Endothelial cell of umbilical vein (primary cell): ENCODE measurements around the gene SERPINB3. TPM values are rescaled to one million over a fixed set of nuclear protein-coding genes. Genes with fewer than 3 reads are reported as not detected.

ENCODE experiments used
- BruUV-seq: library from RNA; stranded (reverse); fragments of 400-500 nt; replicated peaks from 2 replicates; lab custom pipeline; 2021; lab: Mats Ljungman, UMichigan
- CTCF ChIA-PET: fragments of 300-600, 350-600 bp; sonication (Branson Sonifier 250); formaldehyde crosslinking; loops from one replicate; lab custom pipeline; 2021; ENCODE audit warnings: antibody characterized with exemption, inconsistent platforms; lab: Charles Lee
- POLR2A ChIA-PET: fragments of 300-600, 350-600 bp; sonication (Branson Sonifier 250); formaldehyde crosslinking; loops from one replicate; lab custom pipeline; 2021; ENCODE audit warnings: antibody characterized with exemption, inconsistent platforms; lab: Charles Lee
- DNase-seq: peaks from one replicate; pipeline ENCODE4 v3.0.0-alpha.2; 2011; ENCODE audit warnings: low read depth, low spot score
- FAIRE-seq: peaks from 2 replicates; lab custom pipeline; 2011; peaks lifted over from hg19 to GRCh38; lab: Jason Lieb, UNC
- H2AFZ ChIP-seq: 2 replicates; pipeline ENCODE4 v1.6.0; 2012; ENCODE audit warnings: low read depth, low read length, control low read depth, inconsistent platforms
- H3K27ac ChIP-seq: 2 replicates; pipeline ENCODE4 v1.5.1; 2011; ENCODE audit warnings: low read depth, mild to moderate bottlenecking, control low read depth, low read length, moderate library complexity; ENCODE audit not compliant: insufficient read depth
- H3K27me3 ChIP-seq, 2 experiments: 2 replicates each; pipeline versions ENCODE4 v1.6.0 to v1.6.1; 2011; ENCODE audit warnings: low read length in 2 of 2, mixed read lengths in 1 of 2; ENCODE audit not compliant: control insufficient read depth in 2 of 2, insufficient read depth in 2 of 2
- H3K36me3 ChIP-seq, 2 experiments: 2 replicates in 1 of 2; 3 replicates in 1 of 2; pipeline ENCODE4 v1.5.1; 2011; ENCODE audit warnings: low read length in 2 of 2, mild to moderate bottlenecking in 1 of 2, moderate library complexity in 1 of 2; ENCODE audit not compliant: control insufficient read depth in 2 of 2, insufficient read depth in 2 of 2; ENCODE audit errors: extremely low read depth in 1 of 2
- H3K4me1 ChIP-seq: 3 replicates; pipeline ENCODE4 v1.5.1; 2011; ENCODE audit warnings: mild to moderate bottlenecking, low read length; ENCODE audit not compliant: control insufficient read depth, insufficient read depth; ENCODE audit errors: extremely low read depth
- H3K4me2 ChIP-seq: 2 replicates; pipeline ENCODE4 v1.6.1; 2011; ENCODE audit warnings: low read length, control low read depth, mixed read lengths; ENCODE audit not compliant: insufficient read depth
- H3K4me3 ChIP-seq, 3 experiments: fragments of 200-600 bp in 1 of 3; sonication (generic), shearing (Covaris generic) in 1 of 3; replicated peaks in 1 of 3; 2 replicates each; pipeline ENCODE4 v1.5.1; 2011 to 2016; ENCODE audit warnings: control low read depth in 3 of 3, low read length in 3 of 3, mild to moderate bottlenecking in 2 of 3, inconsistent platforms in 1 of 3, low read depth in 1 of 3, moderate library complexity in 1 of 3; ENCODE audit not compliant: insufficient read depth in 1 of 3
- H3K79me2 ChIP-seq: 2 replicates; pipeline ENCODE4 v1.6.0; 2012; ENCODE audit warnings: low read length, inconsistent platforms; ENCODE audit not compliant: control insufficient read depth, insufficient read depth
- H3K9ac ChIP-seq: replicated peaks from 2 replicates; pipeline ENCODE3; 2011; ENCODE audit warnings: low read length, control low read depth; ENCODE audit not compliant: insufficient read depth; ENCODE audit errors: extremely low read depth
- H3K9me1 ChIP-seq: replicated peaks from 3 replicates; pipeline ENCODE4 v1.6.0; 2011; ENCODE audit warnings: mild to moderate bottlenecking, low read length; ENCODE audit not compliant: control insufficient read depth, insufficient read depth; ENCODE audit errors: extremely low read depth
- H3K9me3 ChIP-seq: replicated peaks from 2 replicates; pipeline ENCODE4 v1.5.1; 2012; ENCODE audit warnings: low read length, inconsistent platforms; ENCODE audit not compliant: control insufficient read depth, insufficient read depth
- H4K20me1 ChIP-seq: replicated peaks from 2 replicates; pipeline ENCODE3; 2011; ENCODE audit warnings: mild to moderate bottlenecking, low read length; ENCODE audit not compliant: control insufficient read depth, insufficient read depth; ENCODE audit errors: extremely low read depth
- POLR2A ChIP-seq: IDR thresholded peaks from 2 replicates; pipeline ENCODE4 v1.6.1; 2012; ENCODE audit warnings: low read depth, mild to moderate bottlenecking, control low read depth, low read length
- dilution Hi-C: fragments of 300-500 bp; cut with MboI; formaldehyde crosslinking; loops from one replicate; pipeline ENCODE4 v1.15.0; 2019; ENCODE audit warnings: low sequenced_read_pairs; ENCODE audit not compliant: extremely low pct_ligation_motif_present
- intact Hi-C: fragments of 100-400 bp; cut with micrococcal nuclease; formaldehyde crosslinking; loops from one replicate; pipeline ENCODE4 v1.10.0; 2022
- polyA plus RNA-seq, 4 experiments: library from polyadenylated mRNA; depleted of rRNA in 3 of 4; stranded (reverse) in 3 of 4; unstranded in 1 of 4; fragments of >200 nt; gene quantifications; 2 replicates each; pipeline versions ENCODE4 v1.2.1 to v1.2.3, GENCODE V29; 2011 to 2012; ENCODE audit warnings: missing spikeins in 1 of 4
- total RNA-seq: library from RNA; stranded (reverse); gene quantifications from 2 replicates; pipeline ENCODE4 v1.2.3, GENCODE V29; 2021
- TF ChIP-seq, protein P1 (sequence below), 2 donors: IDR thresholded peaks; 1 replicate in 1 of 2; 2 replicates in 1 of 2; pipeline ENCODE4 v1.5.1; 2011; ENCODE audit warnings: low read length in 2 of 2, mild to moderate bottlenecking in 2 of 2, moderate library complexity in 2 of 2, control low read depth in 1 of 2, inconsistent platforms in 1 of 2, low read depth in 1 of 2; ENCODE audit not compliant: insufficient read depth in 1 of 2; ENCODE audit errors: extremely low read depth in 1 of 2

The SERPINB3 gene
- total and polyA plus RNA-seq, 2 donors (not counting 3 experiments of a cell fraction or from before 2014, with no cell fraction given), result not detected

DNA sequence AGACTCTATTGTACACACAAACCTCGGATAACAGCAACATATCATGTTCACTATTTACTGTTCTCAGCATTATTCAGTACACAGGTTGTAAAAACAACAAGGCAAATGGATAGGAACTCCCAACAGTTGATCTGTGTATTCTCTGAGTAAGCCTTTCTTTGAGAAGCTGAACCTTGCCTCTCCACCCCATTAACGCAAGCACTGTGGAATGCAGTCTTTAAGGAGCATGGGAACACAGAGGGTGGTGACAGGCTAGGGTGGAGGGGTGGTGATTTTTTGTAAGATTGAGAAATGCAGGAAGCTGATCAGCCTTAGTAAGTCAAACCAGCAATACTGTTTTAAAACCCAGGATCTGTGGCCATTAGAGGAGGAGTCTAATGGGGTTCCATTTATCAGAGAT, 21.5 kb upstream of the SERPINB3 start:
- Histone ChIP-seq H3K9ac (no peak overlapping the region), H3K9me1 (no peaks in the 10 kb centered on the region), H3K4me1 (no peaks in the 10 kb centered on the region), H3K27ac (no peak overlapping the region), H2AFZ (no peak overlapping the region), H4K20me1 (no peaks in the 10 kb centered on the region), H3K9me3 (no peaks in the 10 kb centered on the region), H3K4me2 (no peak overlapping the region), H3K36me3 (no peaks in the 10 kb centered on the region), H3K27me3 (no peaks in the 10 kb centered on the region), H3K79me2 (no peaks in the 10 kb centered on the region), H3K4me3 (no peak overlapping the region)
- TF ChIP-seq, protein P1, sequence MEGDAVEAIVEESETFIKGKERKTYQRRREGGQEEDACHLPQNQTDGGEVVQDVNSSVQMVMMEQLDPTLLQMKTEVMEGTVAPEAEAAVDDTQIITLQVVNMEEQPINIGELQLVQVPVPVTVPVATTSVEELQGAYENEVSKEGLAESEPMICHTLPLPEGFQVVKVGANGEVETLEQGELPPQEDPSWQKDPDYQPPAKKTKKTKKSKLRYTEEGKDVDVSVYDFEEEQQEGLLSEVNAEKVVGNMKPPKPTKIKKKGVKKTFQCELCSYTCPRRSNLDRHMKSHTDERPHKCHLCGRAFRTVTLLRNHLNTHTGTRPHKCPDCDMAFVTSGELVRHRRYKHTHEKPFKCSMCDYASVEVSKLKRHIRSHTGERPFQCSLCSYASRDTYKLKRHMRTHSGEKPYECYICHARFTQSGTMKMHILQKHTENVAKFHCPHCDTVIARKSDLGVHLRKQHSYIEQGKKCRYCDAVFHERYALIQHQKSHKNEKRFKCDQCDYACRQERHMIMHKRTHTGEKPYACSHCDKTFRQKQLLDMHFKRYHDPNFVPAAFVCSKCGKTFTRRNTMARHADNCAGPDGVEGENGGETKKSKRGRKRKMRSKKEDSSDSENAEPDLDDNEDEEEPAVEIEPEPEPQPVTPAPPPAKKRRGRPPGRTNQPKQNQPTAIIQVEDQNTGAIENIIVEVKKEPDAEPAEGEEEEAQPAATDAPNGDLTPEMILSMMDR (IDR thresholded peaks at IDR 0.05; ENCODE audit: extremely low read depth in 1 of 2, insufficient read depth in 1 of 2, low read depth in 1 of 2, low read length in 2 of 2), result no peak
- DNase-seq (no peak), FAIRE-seq (no peak)
- dilution Hi-C loops (no loop called here), intact Hi-C loops (no loop called here)
- ChIA-PET CTCF (no interaction called here), POLR2A (no interaction called here)
- no TSS peak for BruUV-seq

DNA sequence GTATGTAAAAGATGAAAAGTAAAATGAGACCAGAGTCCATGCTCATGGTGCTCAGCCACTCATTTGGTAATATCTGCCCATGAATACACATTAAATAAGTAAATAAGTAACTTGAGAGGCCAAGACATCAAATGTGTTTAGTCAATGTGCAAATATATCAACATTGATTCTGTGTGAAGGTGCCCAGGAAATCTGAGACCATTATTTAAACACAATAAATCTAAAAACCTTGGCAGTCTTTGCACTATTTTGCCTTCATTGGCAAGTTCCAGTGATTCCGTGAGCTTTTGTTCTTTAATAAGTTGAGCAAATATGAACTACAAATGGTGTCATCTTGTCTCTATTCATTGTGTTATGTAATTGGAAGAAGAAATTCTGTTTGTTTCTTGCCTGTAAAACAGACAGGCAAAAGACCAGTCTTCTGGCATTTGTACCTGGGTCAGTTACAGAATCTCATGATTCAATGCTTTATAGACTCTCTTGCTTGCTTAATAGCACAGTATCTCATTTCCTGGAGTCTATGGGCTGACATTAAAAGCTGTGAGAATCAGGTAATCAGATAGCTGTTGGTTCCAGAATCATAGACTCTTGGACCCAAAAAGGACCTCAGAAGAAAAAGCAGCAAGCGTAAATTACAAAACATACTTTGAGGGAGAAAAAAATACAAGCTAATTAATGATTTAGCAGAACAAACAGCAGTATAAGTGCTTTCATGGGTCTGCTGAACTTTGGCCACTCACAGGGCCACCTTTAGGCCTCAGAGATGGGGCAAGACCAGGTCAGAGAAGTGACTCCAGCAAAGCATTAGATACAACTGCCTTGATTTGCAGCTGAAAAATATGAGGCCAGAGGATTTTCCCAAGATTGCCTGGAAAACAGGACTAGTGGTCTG, 20.0 kb upstream of the SERPINB3 start:
- Histone ChIP-seq H3K9me3 (no peaks in the 10 kb centered on the region), H3K4me3 (no peak overlapping the region), H3K9ac (no peak overlapping the region), H3K79me2 (no peaks in the 10 kb centered on the region), H3K36me3 (no peaks in the 10 kb centered on the region), H3K4me1 (no peaks in the 10 kb centered on the region), H2AFZ (no peak overlapping the region), H3K27me3 (no peaks in the 10 kb centered on the region), H3K4me2 (no peak overlapping the region), H3K9me1 (no peaks in the 10 kb centered on the region), H3K27ac (no peak overlapping the region), H4K20me1 (no peaks in the 10 kb centered on the region)
- CTCF ChIA-PET, result no interaction called here
- intact Hi-C loops (no loop called here), dilution Hi-C loops (no loop called here)
- TF ChIP-seq POLR2A, result no peak
- no TSS peak for BruUV-seq
- FAIRE-seq (no peak), DNase-seq (no peak)
- POLR2A ChIA-PET, result no interaction called here
